ENCODE measurements around the gene EMILIN2.

DNA sequence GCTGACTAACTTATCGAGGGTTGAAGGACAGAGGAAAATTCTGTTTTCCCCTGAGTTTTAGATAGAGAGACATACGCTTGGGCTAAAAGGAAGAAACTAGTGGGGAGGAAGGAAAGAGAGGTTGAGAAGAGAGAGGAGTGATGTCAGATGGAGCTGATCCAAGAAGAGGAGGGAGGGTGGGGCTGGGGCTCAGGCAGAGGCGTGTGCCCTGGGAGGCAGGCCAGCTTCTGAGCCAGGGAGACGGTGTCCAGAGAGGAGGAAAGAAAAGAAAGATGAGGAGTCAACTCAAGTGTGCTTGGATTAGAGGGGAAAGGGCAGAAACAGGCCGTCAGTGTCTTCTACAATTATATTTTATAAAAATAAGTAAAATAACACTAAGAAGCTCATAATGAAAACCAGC lies 56.2 kb downstream of the EMILIN2 start:
- TF ChIP-seq, protein P1, sequence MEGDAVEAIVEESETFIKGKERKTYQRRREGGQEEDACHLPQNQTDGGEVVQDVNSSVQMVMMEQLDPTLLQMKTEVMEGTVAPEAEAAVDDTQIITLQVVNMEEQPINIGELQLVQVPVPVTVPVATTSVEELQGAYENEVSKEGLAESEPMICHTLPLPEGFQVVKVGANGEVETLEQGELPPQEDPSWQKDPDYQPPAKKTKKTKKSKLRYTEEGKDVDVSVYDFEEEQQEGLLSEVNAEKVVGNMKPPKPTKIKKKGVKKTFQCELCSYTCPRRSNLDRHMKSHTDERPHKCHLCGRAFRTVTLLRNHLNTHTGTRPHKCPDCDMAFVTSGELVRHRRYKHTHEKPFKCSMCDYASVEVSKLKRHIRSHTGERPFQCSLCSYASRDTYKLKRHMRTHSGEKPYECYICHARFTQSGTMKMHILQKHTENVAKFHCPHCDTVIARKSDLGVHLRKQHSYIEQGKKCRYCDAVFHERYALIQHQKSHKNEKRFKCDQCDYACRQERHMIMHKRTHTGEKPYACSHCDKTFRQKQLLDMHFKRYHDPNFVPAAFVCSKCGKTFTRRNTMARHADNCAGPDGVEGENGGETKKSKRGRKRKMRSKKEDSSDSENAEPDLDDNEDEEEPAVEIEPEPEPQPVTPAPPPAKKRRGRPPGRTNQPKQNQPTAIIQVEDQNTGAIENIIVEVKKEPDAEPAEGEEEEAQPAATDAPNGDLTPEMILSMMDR (IDR thresholded peaks at IDR 0.05): no peak
- TF ChIP-seq POLR2AphosphoS5 (IDR thresholded peaks at IDR 0.05) (no peak), POLR2A (IDR thresholded peaks at IDR 0.05) (no peak)

Data from prostate gland (tissue), 2 donors.